Endothelial cell of umbilical vein (primary cell): ENCODE results near the gene TMEFF2. TPM values are rescaled to one million over a fixed set of nuclear protein-coding genes. Genes with fewer than 3 reads are reported as not detected.

Experiments
- BruUV-seq: library from RNA; stranded (reverse); fragments of 400-500 nt; replicated peaks from 2 replicates; lab custom pipeline; 2021; lab: Mats Ljungman, UMichigan
- CTCF ChIA-PET: fragments of 300-600, 350-600 bp; sonication (Branson Sonifier 250); formaldehyde crosslinking; loops from one replicate; lab custom pipeline; 2021; ENCODE audit warnings: antibody characterized with exemption, inconsistent platforms; lab: Charles Lee
- POLR2A ChIA-PET: fragments of 300-600, 350-600 bp; sonication (Branson Sonifier 250); formaldehyde crosslinking; loops from one replicate; lab custom pipeline; 2021; ENCODE audit warnings: antibody characterized with exemption, inconsistent platforms; lab: Charles Lee
- DNase-seq: peaks from one replicate; pipeline ENCODE4 v3.0.0-alpha.2; 2011; ENCODE audit warnings: low read depth, low spot score
- FAIRE-seq: peaks from 2 replicates; lab custom pipeline; 2011; peaks lifted over from hg19 to GRCh38; lab: Jason Lieb, UNC
- H2AFZ ChIP-seq: 2 replicates; pipeline ENCODE4 v1.6.0; 2012; ENCODE audit warnings: low read depth, low read length, control low read depth, inconsistent platforms
- H3K27ac ChIP-seq: 2 replicates; pipeline ENCODE4 v1.5.1; 2011; ENCODE audit warnings: low read depth, mild to moderate bottlenecking, control low read depth, low read length, moderate library complexity; ENCODE audit not compliant: insufficient read depth
- H3K27me3 ChIP-seq, 2 experiments: 2 replicates each; pipeline versions ENCODE4 v1.6.0 to v1.6.1; 2011; ENCODE audit warnings: low read length in 2 of 2, mixed read lengths in 1 of 2; ENCODE audit not compliant: control insufficient read depth in 2 of 2, insufficient read depth in 2 of 2
- H3K36me3 ChIP-seq, 2 experiments: 2 replicates in 1 of 2; 3 replicates in 1 of 2; pipeline ENCODE4 v1.5.1; 2011; ENCODE audit warnings: low read length in 2 of 2, mild to moderate bottlenecking in 1 of 2, moderate library complexity in 1 of 2; ENCODE audit not compliant: control insufficient read depth in 2 of 2, insufficient read depth in 2 of 2; ENCODE audit errors: extremely low read depth in 1 of 2
- H3K4me1 ChIP-seq: 3 replicates; pipeline ENCODE4 v1.5.1; 2011; ENCODE audit warnings: mild to moderate bottlenecking, low read length; ENCODE audit not compliant: control insufficient read depth, insufficient read depth; ENCODE audit errors: extremely low read depth
- H3K4me2 ChIP-seq: 2 replicates; pipeline ENCODE4 v1.6.1; 2011; ENCODE audit warnings: low read length, control low read depth, mixed read lengths; ENCODE audit not compliant: insufficient read depth
- H3K4me3 ChIP-seq, 3 experiments: fragments of 200-600 bp in 1 of 3; sonication (generic), shearing (Covaris generic) in 1 of 3; replicated peaks in 1 of 3; 2 replicates each; pipeline ENCODE4 v1.5.1; 2011 to 2016; ENCODE audit warnings: control low read depth in 3 of 3, low read length in 3 of 3, mild to moderate bottlenecking in 2 of 3, inconsistent platforms in 1 of 3, low read depth in 1 of 3, moderate library complexity in 1 of 3; ENCODE audit not compliant: insufficient read depth in 1 of 3
- H3K79me2 ChIP-seq: 2 replicates; pipeline ENCODE4 v1.6.0; 2012; ENCODE audit warnings: low read length, inconsistent platforms; ENCODE audit not compliant: control insufficient read depth, insufficient read depth
- H3K9ac ChIP-seq: replicated peaks from 2 replicates; pipeline ENCODE3; 2011; ENCODE audit warnings: low read length, control low read depth; ENCODE audit not compliant: insufficient read depth; ENCODE audit errors: extremely low read depth
- H3K9me1 ChIP-seq: replicated peaks from 3 replicates; pipeline ENCODE4 v1.6.0; 2011; ENCODE audit warnings: mild to moderate bottlenecking, low read length; ENCODE audit not compliant: control insufficient read depth, insufficient read depth; ENCODE audit errors: extremely low read depth
- H3K9me3 ChIP-seq: replicated peaks from 2 replicates; pipeline ENCODE4 v1.5.1; 2012; ENCODE audit warnings: low read length, inconsistent platforms; ENCODE audit not compliant: control insufficient read depth, insufficient read depth
- H4K20me1 ChIP-seq: replicated peaks from 2 replicates; pipeline ENCODE3; 2011; ENCODE audit warnings: mild to moderate bottlenecking, low read length; ENCODE audit not compliant: control insufficient read depth, insufficient read depth; ENCODE audit errors: extremely low read depth
- EZH2 ChIP-seq: IDR thresholded peaks from 2 replicates; pipeline ENCODE4 v1.6.1; 2012; ENCODE audit warnings: borderline replicate concordance, low read depth, mild to moderate bottlenecking, moderate library complexity, low read length, inconsistent platforms; ENCODE audit not compliant: severe bottlenecking
- FOS ChIP-seq: IDR thresholded peaks from 2 replicates; pipeline ENCODE4 v1.6.1; 2011; ENCODE audit warnings: mild to moderate bottlenecking, low read length, moderate library complexity, borderline replicate concordance; ENCODE audit not compliant: insufficient read depth
- GATA2 ChIP-seq: IDR thresholded peaks from 2 replicates; pipeline ENCODE4 v1.7.0; 2011; ENCODE audit warnings: low read depth, mild to moderate bottlenecking, moderate library complexity, mixed read lengths, low read length; ENCODE audit not compliant: insufficient read length, insufficient read depth
- JUN ChIP-seq: IDR thresholded peaks from 2 replicates; pipeline ENCODE4 v1.6.1; 2011; ENCODE audit warnings: borderline replicate concordance, low read depth; ENCODE audit not compliant: insufficient read length, insufficient read depth
- MYC ChIP-seq: IDR thresholded peaks from one replicate; pipeline ENCODE4 v1.6.1; 2011; ENCODE audit warnings: mild to moderate bottlenecking, low read depth, low read length
- POLR2A ChIP-seq: IDR thresholded peaks from 2 replicates; pipeline ENCODE4 v1.6.1; 2012; ENCODE audit warnings: low read depth, mild to moderate bottlenecking, control low read depth, low read length
- POLR2AphosphoS5 ChIP-seq: IDR thresholded peaks from 2 replicates; pipeline ENCODE4 v1.6.1; 2012; ENCODE audit warnings: low read depth, mild to moderate bottlenecking, control low read depth, low read length, moderate library complexity; ENCODE audit not compliant: insufficient read depth
- dilution Hi-C: fragments of 300-500 bp; cut with MboI; formaldehyde crosslinking; loops from one replicate; pipeline ENCODE4 v1.15.0; 2019; ENCODE audit warnings: low sequenced_read_pairs; ENCODE audit not compliant: extremely low pct_ligation_motif_present
- intact Hi-C: fragments of 100-400 bp; cut with micrococcal nuclease; formaldehyde crosslinking; loops from one replicate; pipeline ENCODE4 v1.10.0; 2022
- polyA plus RNA-seq, 4 experiments: library from polyadenylated mRNA; depleted of rRNA in 3 of 4; stranded (reverse) in 3 of 4; unstranded in 1 of 4; fragments of >200 nt; gene quantifications; 2 replicates each; pipeline versions ENCODE4 v1.2.1 to v1.2.3, GENCODE V29; 2011 to 2012; ENCODE audit warnings: missing spikeins in 1 of 4
- total RNA-seq: library from RNA; stranded (reverse); gene quantifications from 2 replicates; pipeline ENCODE4 v1.2.3, GENCODE V29; 2021
- TF ChIP-seq, protein P1 (sequence below): IDR thresholded peaks from 2 replicates; pipeline ENCODE4 v1.6.1; 2011; ENCODE audit not compliant: insufficient read depth, insufficient read length
- TF ChIP-seq, protein P2 (sequence below), 2 donors: IDR thresholded peaks; 1 replicate in 1 of 2; 2 replicates in 1 of 2; pipeline ENCODE4 v1.5.1; 2011; ENCODE audit warnings: low read length in 2 of 2, mild to moderate bottlenecking in 2 of 2, moderate library complexity in 2 of 2, control low read depth in 1 of 2, inconsistent platforms in 1 of 2, low read depth in 1 of 2; ENCODE audit not compliant: insufficient read depth in 1 of 2; ENCODE audit errors: extremely low read depth in 1 of 2

Gene TMEFF2
- total and polyA plus RNA-seq, 2 donors (not counting 3 experiments of a cell fraction or from before 2014, with no cell fraction given), result 0.18 to 0.20 TPM

GRCh38 chr2:192087398-192087958, 107.3 kb downstream of the TMEFF2 start:
- H3K4me1 ChIP-seq, result no peaks in the 10 kb centered on the region
- H3K9ac ChIP-seq, result no peak overlapping the region
- no peaks in the 10 kb centered on the region for H3K79me2 ChIP-seq
- no peaks in the 10 kb centered on the region for H3K9me3 ChIP-seq
- no peak overlapping the region for H3K4me3 ChIP-seq
- H4K20me1 ChIP-seq, result no peaks in the 10 kb centered on the region
- FAIRE-seq, result no peak
- H3K36me3 ChIP-seq, result no peaks in the 10 kb centered on the region
- dilution Hi-C loops (no loop called here), intact Hi-C loops (no loop called here)
- no peak for TF ChIP-seq POLR2A
- TF ChIP-seq MYC, result no peak
- TF ChIP-seq, protein P1, sequence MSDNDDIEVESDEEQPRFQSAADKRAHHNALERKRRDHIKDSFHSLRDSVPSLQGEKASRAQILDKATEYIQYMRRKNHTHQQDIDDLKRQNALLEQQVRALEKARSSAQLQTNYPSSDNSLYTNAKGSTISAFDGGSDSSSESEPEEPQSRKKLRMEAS, result no peak
- TF ChIP-seq EZH2, result no peak
- no peak for TF ChIP-seq FOS
- no peak for TF ChIP-seq POLR2AphosphoS5
- TF ChIP-seq GATA2, result no peak
- TF ChIP-seq JUN, result no peak
- TF ChIP-seq, protein P2, sequence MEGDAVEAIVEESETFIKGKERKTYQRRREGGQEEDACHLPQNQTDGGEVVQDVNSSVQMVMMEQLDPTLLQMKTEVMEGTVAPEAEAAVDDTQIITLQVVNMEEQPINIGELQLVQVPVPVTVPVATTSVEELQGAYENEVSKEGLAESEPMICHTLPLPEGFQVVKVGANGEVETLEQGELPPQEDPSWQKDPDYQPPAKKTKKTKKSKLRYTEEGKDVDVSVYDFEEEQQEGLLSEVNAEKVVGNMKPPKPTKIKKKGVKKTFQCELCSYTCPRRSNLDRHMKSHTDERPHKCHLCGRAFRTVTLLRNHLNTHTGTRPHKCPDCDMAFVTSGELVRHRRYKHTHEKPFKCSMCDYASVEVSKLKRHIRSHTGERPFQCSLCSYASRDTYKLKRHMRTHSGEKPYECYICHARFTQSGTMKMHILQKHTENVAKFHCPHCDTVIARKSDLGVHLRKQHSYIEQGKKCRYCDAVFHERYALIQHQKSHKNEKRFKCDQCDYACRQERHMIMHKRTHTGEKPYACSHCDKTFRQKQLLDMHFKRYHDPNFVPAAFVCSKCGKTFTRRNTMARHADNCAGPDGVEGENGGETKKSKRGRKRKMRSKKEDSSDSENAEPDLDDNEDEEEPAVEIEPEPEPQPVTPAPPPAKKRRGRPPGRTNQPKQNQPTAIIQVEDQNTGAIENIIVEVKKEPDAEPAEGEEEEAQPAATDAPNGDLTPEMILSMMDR (IDR thresholded peaks at IDR 0.05; ENCODE audit: extremely low read depth in 1 of 2, insufficient read depth in 1 of 2, low read depth in 1 of 2, low read length in 2 of 2), result no peak
- no TSS peak for BruUV-seq
- no peak overlapping the region for H3K27ac ChIP-seq
- H2AFZ ChIP-seq, result no peak overlapping the region
- ChIA-PET POLR2A (no interaction called here), CTCF (interaction anchor here (1.5 to 1.9 kb wide), 2 partner anchors 8 to 15 kb away, joined by 5 to 10 read pairs; no protein-coding TSS in a partner anchor)
- no peaks in the 10 kb centered on the region for H3K27me3 ChIP-seq
- no peaks in the 10 kb centered on the region for H3K9me1 ChIP-seq
- no peak for DNase-seq
- no peak overlapping the region for H3K4me2 ChIP-seq
